NCI-H1436 treated with DMSO at 0.1 percent for 48 hours (cell line): ENCODE results near the gene UPF1.
"Not testable (repeated sequence)": the region's sequence is repeated elsewhere in the genome, so short reads cannot be mapped to it uniquely, and the experiment has no call there.

Source experiments
- DNase-seq: peaks from one replicate; lab custom pipeline; 2025; lab: John Stamatoyannopoulos, UW

UPF1 gene

GRCh38 chr19:18898607-18899408 is 67.0 kb downstream of the UPF1 start:
- DNase-seq: no peak

GRCh38 chr19:18899624-18900560 is 68.1 kb downstream of the UPF1 start:
- no peak for DNase-seq

GRCh38 chr19:18900700-18901481 is 69.1 kb downstream of the UPF1 start:
- no peak for DNase-seq

GRCh38 chr19:18901491-18901890 is 69.7 kb downstream of the UPF1 start:
- DNase-seq: no peak

- DNase-seq: not testable (repeated sequence)
These were observed 70.8 kb downstream of the UPF1 start for GRCh38 chr19:18902519-18902918.

- no peak for DNase-seq
These were observed 71.6 kb downstream of the UPF1 start for GRCh38 chr19:18903156-18904037.

- DNase-seq: no peak
These were observed 72.7 kb downstream of the UPF1 start for GRCh38 chr19:18904334-18905057.

- DNase-seq: no peak
These were observed 73.3 kb downstream of the UPF1 start for GRCh38 chr19:18905058-18905456.

GRCh38 chr19:18905513-18906236 is 73.9 kb downstream of the UPF1 start:
- no peak for DNase-seq

GRCh38 chr19:18906605-18907519 is 75.1 kb downstream of the UPF1 start:
- DNase-seq: no peak

GRCh38 chr19:18908917-18909619 is 77.3 kb downstream of the UPF1 start:
- DNase-seq: no peak

GRCh38 chr19:18910010-18910409 is 78.3 kb downstream of the UPF1 start:
- DNase-seq: no peak

- DNase-seq: no peak
These were observed 79.2 kb downstream of the UPF1 start for GRCh38 chr19:18910801-18911436.

GRCh38 chr19:18912933-18913332 is 81.2 kb downstream of the UPF1 start:
- no peak for DNase-seq

GRCh38 chr19:18913466-18913865 is 81.7 kb downstream of the UPF1 start:
- DNase-seq: no peak

- DNase-seq: no peak
These were observed 83.9 kb downstream of the UPF1 start for GRCh38 chr19:18915639-18916038.

GRCh38 chr19:18917593-18917992 is 85.8 kb downstream of the UPF1 start:
- not testable (repeated sequence) for DNase-seq
